HEK293 (cell line): Measurements from ENCODE around the gene RARRES2.
"Not testable (repeated sequence)": the region's sequence is repeated elsewhere in the genome, so short reads cannot be mapped to it uniquely, and the experiment has no call there.

ENCODE experiments used
- CTCF ChIP-seq: fragments of 450-650 bp; formaldehyde crosslinking; IDR thresholded peaks from 2 replicates; pipeline ENCODE4 v1.5.1; 2016; ENCODE audit warnings: missing biosample characterization, missing genetic modification characterization
- KLF9 ChIP-seq: fragments of 450-650 bp; formaldehyde crosslinking; IDR thresholded peaks from 2 replicates; pipeline ENCODE4 v1.5.1; 2016; ENCODE audit warnings: missing biosample characterization, missing genetic modification characterization, low read depth
- TCF7L2 ChIP-seq: IDR thresholded peaks from 2 replicates; pipeline ENCODE4 v1.6.1; 2011; ENCODE audit warnings: low read depth, mild to moderate bottlenecking, inconsistent platforms, low read length, moderate library complexity, borderline replicate concordance
- WT1 ChIP-seq: fragments of 450-650 bp; formaldehyde crosslinking; IDR thresholded peaks from 2 replicates; pipeline ENCODE4 v1.5.1; 2016; ENCODE audit warnings: missing biosample characterization, missing genetic modification characterization
- ZBTB21 ChIP-seq: fragments of 450-650 bp; formaldehyde crosslinking; IDR thresholded peaks from 2 replicates; pipeline ENCODE4 v1.5.1; 2017; ENCODE audit warnings: missing biosample characterization, missing genetic modification characterization
- ZEB2 ChIP-seq: fragments of 450-650 bp; formaldehyde crosslinking; IDR thresholded peaks from 2 replicates; pipeline ENCODE4 v1.5.1; 2016; ENCODE audit warnings: missing biosample characterization, missing genetic modification characterization
- ZNF24 ChIP-seq: fragments of 450-650 bp; formaldehyde crosslinking; IDR thresholded peaks from 2 replicates; pipeline ENCODE4 v1.5.1; 2016; ENCODE audit warnings: missing biosample characterization, missing genetic modification characterization
- ZNF324 ChIP-seq: fragments of 450-650 bp; formaldehyde crosslinking; IDR thresholded peaks from 2 replicates; pipeline ENCODE4 v1.5.1; 2016; ENCODE audit warnings: missing biosample characterization, missing genetic modification characterization
- ZNF555 ChIP-seq: fragments of 450-650 bp; formaldehyde crosslinking; conservative IDR thresholded peaks from 2 replicates; pipeline ENCODE4 v1.5.1; 2017; ENCODE audit warnings: missing biosample characterization, mild to moderate bottlenecking, missing genetic modification characterization, inconsistent platforms
- ZNF571 ChIP-seq: fragments of 450-650 bp; formaldehyde crosslinking; IDR thresholded peaks from 2 replicates; pipeline ENCODE4 v1.5.0; 2017; ENCODE audit warnings: missing biosample characterization, missing genetic modification characterization
- ZNF580 ChIP-seq: fragments of 450-650 bp; formaldehyde crosslinking; IDR thresholded peaks from 2 replicates; pipeline ENCODE4 v1.5.1; 2016; ENCODE audit warnings: missing biosample characterization, missing genetic modification characterization
- ZSCAN18 ChIP-seq: fragments of 450-650 bp; formaldehyde crosslinking; IDR thresholded peaks from 2 replicates; pipeline ENCODE4 v1.5.1; 2016; ENCODE audit warnings: missing biosample characterization, missing genetic modification characterization
- TF ChIP-seq, protein P1 (sequence below): fragments of 450-650 bp; formaldehyde crosslinking; IDR thresholded peaks from 2 replicates; pipeline ENCODE4 v1.5.1; 2016; ENCODE audit warnings: missing biosample characterization, missing genetic modification characterization, low read depth
- TF ChIP-seq, protein P2 (sequence below): fragments of 450-650 bp; formaldehyde crosslinking; IDR thresholded peaks from 2 replicates; pipeline ENCODE4 v1.5.1; 2016; ENCODE audit warnings: missing biosample characterization, missing genetic modification characterization

DNA sequence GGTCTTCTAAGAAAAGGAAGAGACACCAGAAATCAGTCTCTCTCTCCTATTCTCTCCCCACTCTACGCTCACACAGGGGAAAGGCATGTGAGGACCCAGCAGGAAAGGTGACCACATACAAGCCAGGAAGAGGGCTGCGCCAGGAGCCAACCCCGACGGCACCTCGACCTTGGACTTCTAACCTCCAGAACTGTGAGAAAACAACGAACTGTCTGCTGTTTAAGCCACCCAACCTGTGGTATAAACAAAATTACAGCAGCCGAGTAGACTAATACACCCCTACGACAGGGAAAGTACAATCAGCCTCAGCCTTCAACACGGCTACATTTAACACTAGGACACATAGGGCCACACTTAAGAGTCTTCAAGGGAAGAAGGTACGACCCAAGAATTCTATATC lies 44.6 kb downstream of the RARRES2 start:
- TF ChIP-seq ZNF324 (tag by site-specific recombination); CTCF (tag by site-specific recombination); WT1 (tag by site-specific recombination); ZNF571 (tag by site-specific recombination); TCF7L2; ZNF24; ZSCAN18; ZNF580 (tag by site-specific recombination); KLF9 (tag by site-specific recombination); ZNF555 (tag by site-specific recombination); ZBTB21 (tag by site-specific recombination); ZEB2 (tag by site-specific recombination): not testable (repeated sequence)
- TF ChIP-seq, protein P1, sequence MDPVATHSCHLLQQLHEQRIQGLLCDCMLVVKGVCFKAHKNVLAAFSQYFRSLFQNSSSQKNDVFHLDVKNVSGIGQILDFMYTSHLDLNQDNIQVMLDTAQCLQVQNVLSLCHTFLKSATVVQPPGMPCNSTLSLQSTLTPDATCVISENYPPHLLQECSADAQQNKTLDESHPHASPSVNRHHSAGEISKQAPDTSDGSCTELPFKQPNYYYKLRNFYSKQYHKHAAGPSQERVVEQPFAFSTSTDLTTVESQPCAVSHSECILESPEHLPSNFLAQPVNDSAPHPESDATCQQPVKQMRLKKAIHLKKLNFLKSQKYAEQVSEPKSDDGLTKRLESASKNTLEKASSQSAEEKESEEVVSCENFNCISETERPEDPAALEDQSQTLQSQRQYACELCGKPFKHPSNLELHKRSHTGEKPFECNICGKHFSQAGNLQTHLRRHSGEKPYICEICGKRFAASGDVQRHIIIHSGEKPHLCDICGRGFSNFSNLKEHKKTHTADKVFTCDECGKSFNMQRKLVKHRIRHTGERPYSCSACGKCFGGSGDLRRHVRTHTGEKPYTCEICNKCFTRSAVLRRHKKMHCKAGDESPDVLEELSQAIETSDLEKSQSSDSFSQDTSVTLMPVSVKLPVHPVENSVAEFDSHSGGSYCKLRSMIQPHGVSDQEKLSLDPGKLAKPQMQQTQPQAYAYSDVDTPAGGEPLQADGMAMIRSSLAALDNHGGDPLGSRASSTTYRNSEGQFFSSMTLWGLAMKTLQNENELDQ (tag by site-specific recombination) = not testable (repeated sequence)
- TF ChIP-seq, protein P2, sequence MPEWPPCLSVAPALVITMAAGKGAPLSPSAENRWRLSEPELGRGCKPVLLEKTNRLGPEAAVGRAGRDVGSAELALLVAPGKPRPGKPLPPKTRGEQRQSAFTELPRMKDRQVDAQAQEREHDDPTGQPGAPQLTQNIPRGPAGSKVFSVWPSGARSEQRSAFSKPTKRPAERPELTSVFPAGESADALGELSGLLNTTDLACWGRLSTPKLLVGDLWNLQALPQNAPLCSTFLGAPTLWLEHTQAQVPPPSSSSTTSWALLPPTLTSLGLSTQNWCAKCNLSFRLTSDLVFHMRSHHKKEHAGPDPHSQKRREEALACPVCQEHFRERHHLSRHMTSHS (tag by site-specific recombination) = not testable (repeated sequence)
